NOMO-1 treated with dmso at 0.1 percent for 144 hours (cell line): ENCODE measurements around the gene WWOX.
A peak's percentile ranks its signal among the peaks of the same experiment; 100 is the strongest.

Source experiments
- DNase-seq: peaks from one replicate; lab custom pipeline; 2025; ENCODE audit not compliant: unreplicated experiment; lab: John Stamatoyannopoulos, UW

The WWOX gene

DNA sequence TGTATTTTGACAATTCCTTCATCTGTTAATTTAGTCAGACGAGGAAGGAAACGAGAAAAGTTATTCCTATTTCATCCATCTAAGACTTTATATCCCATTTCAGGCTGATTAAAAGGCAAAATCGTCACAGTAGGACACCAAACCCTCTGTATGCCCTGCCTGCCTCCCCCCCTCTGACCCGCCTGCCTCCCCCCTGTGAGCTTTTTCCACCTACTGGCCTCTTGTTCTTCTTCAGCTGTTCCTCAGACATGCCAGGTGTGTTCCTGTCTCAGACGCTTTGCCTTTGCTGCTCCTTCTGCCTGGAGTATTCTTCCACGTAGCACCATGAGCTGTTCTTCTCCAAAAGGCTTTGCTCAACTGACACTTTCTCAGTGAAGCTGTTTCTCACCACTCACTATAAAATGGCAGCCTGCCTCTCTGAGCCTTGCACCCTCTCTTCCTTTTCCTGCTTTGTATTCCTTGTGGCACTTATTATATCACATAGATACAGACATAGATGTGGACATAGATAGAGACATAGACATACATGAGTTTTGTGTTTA lies 777.7 kb downstream of the WWOX start:
- no peak for DNase-seq

GRCh38 chr16:78878570-78878969 lies 779.1 kb downstream of the WWOX start:
- no peak for DNase-seq

GRCh38 chr16:78879011-78879410 lies 779.6 kb downstream of the WWOX start:
- DNase-seq, result no peak

GRCh38 chr16:78882150-78882549 lies 782.7 kb downstream of the WWOX start:
- DNase-seq, result no peak

- DNase-seq, result no peak
Measured at GRCh38 chr16:78882751-78883150, 783.3 kb downstream of the WWOX start.

- no peak for DNase-seq
Measured at GRCh38 chr16:78884204-78884603, 784.8 kb downstream of the WWOX start.

DNA sequence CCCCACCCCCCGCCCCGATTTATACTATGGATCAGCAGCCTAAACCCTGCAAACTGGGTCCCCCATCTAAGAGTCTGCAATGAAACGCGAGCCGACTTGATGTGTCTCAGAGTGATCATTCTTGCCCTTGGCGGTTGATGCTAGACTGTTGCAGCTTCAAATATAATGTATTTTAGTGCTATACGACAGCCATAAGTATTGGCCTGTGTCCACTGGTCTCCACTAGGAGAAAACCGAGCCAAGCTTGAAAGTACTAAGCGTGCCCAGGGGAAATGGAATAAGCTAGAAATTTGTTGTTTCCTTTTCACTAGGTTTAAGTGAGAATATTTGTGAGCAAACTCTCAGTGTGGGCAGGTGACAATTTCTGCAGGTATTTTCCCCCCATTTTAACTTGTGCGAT lies 789.9 kb downstream of the WWOX start:
- no peak for DNase-seq

GRCh38 chr16:78890373-78890895 lies 791.0 kb downstream of the WWOX start:
- DNase-seq, result no peak

DNA sequence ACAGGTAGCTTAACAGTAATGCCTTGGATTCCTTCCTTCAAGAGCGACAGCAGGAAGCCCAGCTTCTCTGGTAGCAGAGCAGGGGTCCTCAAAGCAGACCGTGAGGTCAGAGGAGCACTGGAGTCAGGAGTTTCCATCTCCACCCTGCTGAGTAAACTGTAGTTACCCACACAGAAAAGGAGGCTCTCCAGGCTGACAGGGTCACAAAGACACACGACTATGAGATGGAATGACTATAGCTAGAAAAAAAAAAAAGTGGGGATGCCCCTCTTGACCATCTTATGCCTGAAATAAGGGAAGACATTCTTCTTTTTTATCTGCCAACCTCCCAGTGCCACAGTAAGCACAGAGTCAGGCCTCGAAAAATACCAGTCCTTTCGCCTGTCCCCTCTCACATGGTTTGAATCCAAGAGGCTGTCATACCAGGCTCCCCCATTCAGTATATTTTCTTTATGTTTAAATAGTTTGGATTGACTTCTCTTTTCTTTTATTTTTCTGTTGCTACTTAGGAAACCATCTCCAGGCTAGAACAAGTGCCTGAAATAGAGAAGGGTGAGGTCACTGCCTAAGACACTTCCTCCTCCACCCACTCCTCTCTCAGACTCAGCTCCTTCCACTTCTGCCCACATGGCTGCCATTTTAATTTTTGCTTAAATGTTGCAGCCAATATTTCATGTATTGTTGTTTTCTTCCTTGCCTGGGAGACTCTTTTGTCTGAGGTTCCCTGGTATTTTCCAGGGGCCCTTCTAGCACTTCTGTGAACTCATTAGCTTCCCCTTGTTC lies 793.7 kb downstream of the WWOX start:
- peak; percentile 46 for DNase-seq

GRCh38 chr16:78894886-78895285 lies 795.4 kb downstream of the WWOX start:
- no peak for DNase-seq

GRCh38 chr16:78895681-78896080 lies 796.2 kb downstream of the WWOX start:
- no peak for DNase-seq

DNA sequence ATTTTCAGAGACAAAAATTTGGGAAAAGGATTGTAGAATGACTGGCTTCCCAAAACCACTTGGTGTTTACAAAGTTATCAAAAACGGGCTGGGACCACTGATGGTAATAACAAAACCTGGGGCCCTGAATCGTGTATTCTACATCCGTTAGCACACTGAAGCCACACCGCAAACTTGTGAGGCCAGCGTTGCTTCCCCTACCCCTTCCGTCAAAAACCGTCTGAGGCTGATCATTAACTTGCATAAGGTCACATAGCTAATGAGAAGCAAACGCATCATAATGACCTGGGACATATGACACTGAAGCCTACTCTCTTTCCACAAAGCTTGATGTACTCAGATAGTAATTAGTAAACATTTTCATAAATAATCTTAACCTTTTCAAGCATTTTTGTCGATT lies 796.8 kb downstream of the WWOX start:
- DNase-seq, result no peak

DNA sequence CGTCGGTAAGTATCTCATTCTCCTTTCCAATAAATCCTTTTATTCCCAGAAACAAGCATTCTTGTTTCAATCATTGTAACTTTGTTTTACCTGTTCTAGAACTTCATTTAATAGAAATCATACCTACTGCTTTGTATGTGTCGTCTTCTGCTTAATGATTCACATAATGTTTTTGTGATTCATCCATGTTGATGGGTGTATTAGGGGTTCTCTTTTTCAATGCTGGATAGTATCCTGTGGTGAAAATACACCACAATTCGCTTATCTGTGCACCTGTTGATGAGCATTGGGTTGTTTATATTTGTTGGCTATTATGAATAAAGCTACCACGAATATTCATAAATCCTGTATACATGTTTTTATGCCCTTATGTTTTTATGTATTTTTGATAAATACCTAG lies 797.8 kb downstream of the WWOX start:
- no peak for DNase-seq

GRCh38 chr16:78900044-78900811 lies 800.8 kb downstream of the WWOX start:
- no peak for DNase-seq

- DNase-seq, result no peak
Measured at GRCh38 chr16:78900966-78901365, 801.5 kb downstream of the WWOX start.

DNA sequence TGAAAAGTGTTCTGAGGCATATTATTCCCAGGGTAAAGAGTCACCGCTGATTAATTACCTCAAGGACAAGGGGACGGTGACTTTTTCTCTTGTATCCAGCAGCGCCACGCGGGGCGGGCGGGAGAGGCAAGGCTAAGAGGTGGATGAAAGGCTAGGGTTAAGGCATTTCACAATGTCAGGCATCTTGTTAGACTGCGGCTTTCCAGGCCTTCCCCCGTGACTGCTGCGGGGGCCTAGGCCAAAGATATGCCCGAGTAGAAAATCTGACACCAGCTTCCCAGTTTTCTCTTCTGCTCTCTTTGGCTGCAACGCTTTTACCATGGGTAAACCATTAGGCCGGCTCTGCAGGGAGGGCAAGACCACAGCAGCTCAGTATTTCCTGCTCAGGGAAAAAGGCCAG lies 802.9 kb downstream of the WWOX start:
- DNase-seq, result no peak

- DNase-seq, result no peak
Measured at GRCh38 chr16:78903237-78903636, 803.8 kb downstream of the WWOX start.

- DNase-seq, result no peak
Measured at GRCh38 chr16:78903843-78904242, 804.4 kb downstream of the WWOX start.

GRCh38 chr16:78906135-78906534 lies 806.7 kb downstream of the WWOX start:
- DNase-seq, result no peak

DNA sequence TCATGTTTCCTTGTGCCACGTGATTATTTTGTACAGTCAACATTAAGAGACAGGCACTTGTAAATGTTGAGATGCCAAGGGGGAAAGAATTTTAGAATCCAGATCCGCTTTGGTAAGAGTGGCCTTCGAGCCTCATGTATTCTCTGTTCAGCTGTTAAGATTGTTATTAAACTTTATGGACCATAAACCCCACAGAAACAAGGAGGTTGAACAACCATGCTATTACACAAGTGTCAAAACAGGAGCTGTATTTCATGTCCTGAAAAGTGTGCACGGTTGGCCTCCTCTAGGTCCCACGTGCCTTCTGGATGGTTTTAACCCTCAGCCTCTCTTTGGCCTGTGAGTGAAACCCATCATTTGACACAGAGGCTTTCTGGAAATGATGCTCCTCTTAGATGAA lies 809.8 kb downstream of the WWOX start:
- no peak for DNase-seq

- DNase-seq, result no peak
Measured at GRCh38 chr16:78915811-78916345, 816.4 kb downstream of the WWOX start.
